ENCODE data around the gene SMIM20. TPM values are rescaled to one million over a fixed set of nuclear protein-coding genes. Genes with fewer than 3 reads are reported as not detected.

SMIM20 gene
- total and polyA plus RNA-seq, 2 of the 4 experiments (the other 2 are of a cell fraction), result 13.6 to 23.1 TPM

DNA sequence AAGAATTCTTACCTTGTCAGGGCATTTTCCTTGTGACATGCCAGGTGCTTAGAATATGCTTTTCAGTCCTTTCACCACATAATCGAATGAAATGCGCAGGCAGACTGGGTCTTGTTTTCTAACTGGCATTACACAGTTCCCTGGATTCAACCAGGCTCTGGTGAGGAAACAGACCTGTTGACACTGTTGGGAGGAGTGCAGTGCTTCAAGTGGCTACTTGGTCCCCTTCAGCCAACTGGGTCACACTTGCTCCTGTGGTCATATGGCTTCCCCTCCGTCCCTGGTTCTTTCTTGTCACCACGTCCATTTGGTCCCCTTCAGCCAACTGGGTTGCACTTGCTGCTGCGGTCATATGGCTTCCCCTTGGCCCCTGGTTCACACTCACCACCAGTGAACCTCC is 9.7 kb downstream of the SMIM20 start:
- POLR2A ChIA-PET (ENCODE audit: unreplicated experiment), result no interaction called here
- BruUV-seq (replicated peaks), result no TSS peak
- dilution Hi-C loops (cut with HindIII; ENCODE audit: low sequenced_read_pairs, unreplicated experiment), result no loop called here

More for the DNA sequence above, 9.7 kb downstream of the SMIM20 start:
- Histone ChIP-seq H2AK5ac (ENCODE audit: low read depth, low read length) (no peak overlapping the region), H2AFZ (replicated peaks; ENCODE audit: low read length, poor library complexity) (no peak overlapping the region), H2AK9ac (replicated peaks; ENCODE audit: low read depth, low read length, poor library complexity) (no peak overlapping the region), H2BK20ac (ENCODE audit: low read depth, low read length) (no peak overlapping the region), H3K18ac (ENCODE audit: low read depth, low read length) (no peak overlapping the region), H3K9me3 (ENCODE audit: control insufficient read depth, insufficient read depth, low read length) (no peaks in the 10 kb centered on the region), H3K79me1 (ENCODE audit: low read depth in 1 of 2, low read length in 2 of 2) (peaks cover 14 to 16% of the 10 kb centered on the region in 2 experiments; a peak in 3 of 4 replicates), H4K5ac (ENCODE audit: low read depth, low read length) (no peak overlapping the region), H3K4me3 (ENCODE audit: insufficient read depth, low read depth, low read length) (no peak overlapping the region), H3K36me3 (ENCODE audit: control insufficient read depth, insufficient read depth, low read length) (peaks cover 2% of the 10 kb centered on the region; the same call in 1 of the 2 replicates), H3K23ac (ENCODE audit: low read depth, low read length) (no peak overlapping the region), H3K4ac (ENCODE audit: low read depth, low read length) (no peak overlapping the region), H3K27ac (ENCODE audit: insufficient read depth, low read length) (no peak overlapping the region), H2BK120ac (ENCODE audit: low read depth, low read length) (no peak overlapping the region), H2BK15ac (ENCODE audit: low read depth, low read length) (no peak overlapping the region), H4K20me1 (ENCODE audit: insufficient read depth, low read length) (no peaks in the 10 kb centered on the region), H3K14ac (replicated peaks; ENCODE audit: low read depth, low read length) (no peak overlapping the region), H3K9ac (ENCODE audit: low read depth, low read length) (no peak overlapping the region), H3K4me2 (ENCODE audit: low read depth, low read length) (no peak overlapping the region), H3K4me1 (ENCODE audit: control insufficient read depth, insufficient read depth, low read length) (peaks cover 2% of the 10 kb centered on the region), H3K9me1 (ENCODE audit: insufficient read depth, low read length) (no peaks in the 10 kb centered on the region; the same call in 1 of the 2 replicates), H2BK5ac (ENCODE audit: low read depth, low read length, poor library complexity, severe bottlenecking) (no peak overlapping the region), H3K56ac (ENCODE audit: extremely low read depth, insufficient read depth, low read length) (no peak overlapping the region), H3K27me3 (ENCODE audit: control insufficient read depth, insufficient read depth, low read length) (no peaks in the 10 kb centered on the region), H4K8ac (ENCODE audit: low read depth in 2 of 2, low read length in 2 of 2) (no peak overlapping the region), H4K91ac (ENCODE audit: insufficient read depth, low read depth, low read length) (no peak overlapping the region)
- TF ChIP-seq POLR2A (IDR thresholded peaks at IDR 0.05; ENCODE audit: low read depth, low read length) (no peak), CHD1 (IDR thresholded peaks at IDR 0.05; ENCODE audit: low read depth, low read length) (no peak), FOS (IDR thresholded peaks at IDR 0.05; ENCODE audit: low read depth, low read length) (no peak)
- TF ChIP-seq, protein P1, sequence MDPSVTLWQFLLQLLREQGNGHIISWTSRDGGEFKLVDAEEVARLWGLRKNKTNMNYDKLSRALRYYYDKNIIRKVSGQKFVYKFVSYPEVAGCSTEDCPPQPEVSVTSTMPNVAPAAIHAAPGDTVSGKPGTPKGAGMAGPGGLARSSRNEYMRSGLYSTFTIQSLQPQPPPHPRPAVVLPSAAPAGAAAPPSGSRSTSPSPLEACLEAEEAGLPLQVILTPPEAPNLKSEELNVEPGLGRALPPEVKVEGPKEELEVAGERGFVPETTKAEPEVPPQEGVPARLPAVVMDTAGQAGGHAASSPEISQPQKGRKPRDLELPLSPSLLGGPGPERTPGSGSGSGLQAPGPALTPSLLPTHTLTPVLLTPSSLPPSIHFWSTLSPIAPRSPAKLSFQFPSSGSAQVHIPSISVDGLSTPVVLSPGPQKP (IDR thresholded peaks at IDR 0.05; ENCODE audit: borderline replicate concordance, low read depth, low read length), result no peak
- DNase-seq (no peak), ATAC-seq (ENCODE audit: low read depth) (no peak)
- 100% methylated on average over 1 of the region's 5 CpGs; no CpG with 5 or more reads in 1 of the 2 experiments for WGBS, 2 experiments (ENCODE audit: extremely low coverage in 2 of 2, insufficient read length in 1 of 2)
- in situ Hi-C loops (cut with MboI; ENCODE audit: low sequenced_read_pairs) (no loop called here), intact Hi-C loops (cut with micrococcal nuclease) (loop anchor here (10.0 kb wide), 1 partner anchor 491 kb away; no protein-coding TSS in a partner anchor)
- CTCF ChIA-PET, result no interaction called here

Measured in IMR-90 (cell line).